Ascending aorta (tissue), 2 donors: ENCODE measurements around the gene LGALS12. TPM values are rescaled to one million over a fixed set of nuclear protein-coding genes. Genes with fewer than 3 reads are reported as not detected.

ENCODE experiments used
- DNase-seq, 2 donors: peaks; one replicate each; pipeline ENCODE4 v3.0.0-alpha.2; 2019; ENCODE audit warnings: low spot score in 2 of 2
- H3K27ac ChIP-seq, 2 donors: fragments of 200-600 bp; sonication (generic); one replicate each; pipeline ENCODE4 v1.5.1; 2016 to 2017; ENCODE audit warnings: mild to moderate bottlenecking in 1 of 2
- H3K27me3 ChIP-seq: fragments of 200-600 bp; sonication (generic); one replicate; pipeline ENCODE4 v1.5.1; 2017
- H3K36me3 ChIP-seq, 2 donors: fragments of 200-600 bp; sonication (generic); one replicate each; pipeline ENCODE4 v1.5.1; 2016
- H3K4me1 ChIP-seq, 2 donors: fragments of 200-600 bp; sonication (generic); one replicate each; pipeline ENCODE4 v1.5.1; 2016 to 2017; ENCODE audit warnings: mild to moderate bottlenecking in 1 of 2
- H3K4me3 ChIP-seq, 2 donors: fragments of 200-600 bp; sonication (generic); one replicate each; pipeline ENCODE4 v1.5.1; 2016 to 2017; ENCODE audit warnings: mild to moderate bottlenecking in 1 of 2
- H3K9me3 ChIP-seq, 2 donors: fragments of 200-600 bp; sonication (generic); one replicate each; pipeline ENCODE4 v1.5.1; 2016
- CTCF ChIP-seq, 3 experiments: fragments of 200-600 bp in 2 of 3; fragments of 450-650 bp in 1 of 3; sonication (generic) in 2 of 3; IDR thresholded peaks; one replicate each; pipeline ENCODE4 v1.5.1; 2016 to 2019; ENCODE audit warnings: antibody characterized with exemption in 3 of 3, mild to moderate bottlenecking in 1 of 3, moderate library complexity in 1 of 3
- intact Hi-C: fragments of 100-400 bp; cut with DNase I; formaldehyde crosslinking; loops from one replicate; pipeline ENCODE4 v1.15.1; 2023
- total RNA-seq: library from RNA; depleted of rRNA; stranded (reverse); fragments of >200 nt; gene quantifications from one replicate; pipeline ENCODE4 v1.1.0, GENCODE V29; 2016

Gene LGALS12
- total RNA-seq, 1 donor from 2014 or later = not detected

- Histone ChIP-seq H3K36me3 (no peaks in the 10 kb centered on the region), H3K4me3 (no peak overlapping the region), H3K9me3 (peaks cover 0 to 9% of the 10 kb centered on the region in 2 donors), H3K4me1 (peaks cover 0 to 10% of the 10 kb centered on the region in 2 donors), H3K27me3 (no peaks in the 10 kb centered on the region), H3K27ac (peak overlapping the region in 1 of 2 donors; percentile 4)
- DNase-seq = no peak
- TF ChIP-seq CTCF (IDR thresholded peaks at IDR 0.05) = no peak
- intact Hi-C loops = no loop called here
These were observed 16.0 kb upstream of the LGALS12 start for GRCh38 chr11:63489879-63490278.

- Histone ChIP-seq H3K27ac (peak within 1 kb of the TSS; percentile 48 to 62), H3K36me3 (no peaks in the 10 kb centered on the region), H3K27me3 (no peaks in the 10 kb centered on the region), H3K9me3 (peaks cover 0 to 2% of the 10 kb centered on the region in 2 donors), H3K4me3 (peak within 1 kb of the TSS; percentile 64 to 66), H3K4me1 (peaks cover 0 to 10% of the 10 kb centered on the region in 2 donors)
- DNase-seq = no peak
- intact Hi-C loops = no loop called here
- no peak for TF ChIP-seq CTCF (IDR thresholded peaks at IDR 0.05)
These were observed 15.2 kb upstream of the LGALS12 start, which contains the start of gene PLAAT5 for GRCh38 chr11:63490551-63491239. Gene PLAAT5 (minus strand): TSS chr11:63491167. CDS start chr11:63491034, 133 bp downstream.

- intact Hi-C loops = no loop called here
- TF ChIP-seq CTCF (IDR thresholded peaks at IDR 0.05) = no peak
- Histone ChIP-seq H3K36me3 (no peaks in the 10 kb centered on the region), H3K4me3 (peak overlapping the region; percentile 64 to 66), H3K27me3 (no peaks in the 10 kb centered on the region), H3K27ac (peak overlapping the region; percentile 48 to 62), H3K4me1 (peaks cover 0 to 10% of the 10 kb centered on the region in 2 donors), H3K9me3 (no peaks in the 10 kb centered on the region)
- no peak for DNase-seq
These were observed 14.7 kb upstream of the LGALS12 start for GRCh38 chr11:63491240-63491587.

GRCh38 chr11:63491636-63492372, 14.1 kb upstream of the LGALS12 start:
- no peak for DNase-seq
- Histone ChIP-seq H3K36me3 (no peaks in the 10 kb centered on the region), H3K27me3 (no peaks in the 10 kb centered on the region), H3K4me3 (peak overlapping the region; percentile 64 to 66), H3K27ac (no peak overlapping the region), H3K9me3 (no peaks in the 10 kb centered on the region), H3K4me1 (peaks cover 0 to 10% of the 10 kb centered on the region in 2 donors)
- intact Hi-C loops = no loop called here
- TF ChIP-seq CTCF (IDR thresholded peaks at IDR 0.05) = no peak

GRCh38 chr11:63492441-63492840, 13.4 kb upstream of the LGALS12 start:
- intact Hi-C loops = no loop called here
- Histone ChIP-seq H3K9me3 (no peaks in the 10 kb centered on the region), H3K36me3 (no peaks in the 10 kb centered on the region), H3K4me3 (no peak overlapping the region), H3K27me3 (no peaks in the 10 kb centered on the region), H3K4me1 (peaks cover 0 to 10% of the 10 kb centered on the region in 2 donors), H3K27ac (no peak overlapping the region)
- no peak for TF ChIP-seq CTCF (IDR thresholded peaks at IDR 0.05)
- no peak for DNase-seq
